HG02623 (cell line): ENCODE measurements around the gene C2orf68.
"Not testable (repeated sequence)": the region's sequence is repeated elsewhere in the genome, so short reads cannot be mapped to it uniquely, and the experiment has no call there.

Source experiments
- ATAC-seq: cut with Tn5 transposase; IDR thresholded peaks from one replicate; pipeline ENCODE4 v1.9.1; 2021; ENCODE audit warnings: moderate library complexity; ENCODE audit not compliant: unreplicated experiment

The C2orf68 gene

DNA sequence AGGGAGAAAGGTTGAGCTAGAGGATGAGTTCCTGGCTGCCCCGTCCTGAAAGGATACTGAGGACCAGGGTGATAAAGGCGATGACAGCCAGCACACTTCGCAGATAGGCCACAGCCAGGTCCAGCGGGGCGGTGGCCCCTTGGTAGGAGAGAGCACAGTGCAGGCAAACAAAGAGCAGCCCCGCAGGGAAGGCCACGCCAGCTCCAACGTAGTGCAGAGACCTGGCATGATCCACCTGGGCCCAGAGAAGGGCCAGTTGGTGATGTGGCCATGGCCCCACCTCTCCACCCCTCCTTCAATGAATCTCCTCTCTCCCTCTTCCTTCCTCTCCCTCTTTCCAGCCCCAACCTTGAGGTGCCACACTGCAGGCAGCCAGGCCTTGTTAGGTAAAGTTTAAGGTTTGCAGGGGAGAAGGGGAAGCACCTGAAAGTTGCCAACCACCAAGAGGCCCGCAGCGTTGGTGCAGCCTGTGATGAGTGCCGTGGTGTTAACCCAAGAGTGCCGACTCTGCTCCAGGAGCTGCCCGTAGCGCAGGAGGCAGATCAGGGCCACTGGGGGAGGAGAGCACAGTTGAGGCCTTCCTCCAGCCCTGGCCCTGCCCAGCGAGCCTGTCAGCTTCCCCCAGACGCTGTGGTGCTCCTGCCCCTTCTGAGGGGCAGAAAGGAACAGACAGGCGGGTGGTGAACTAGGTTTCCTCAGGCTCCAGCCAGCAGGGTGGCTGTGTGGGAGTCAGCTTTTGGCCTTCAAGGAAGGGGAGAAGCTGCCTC, 12.2 kb downstream of the C2orf68 start:
- ATAC-seq, result no peak

DNA sequence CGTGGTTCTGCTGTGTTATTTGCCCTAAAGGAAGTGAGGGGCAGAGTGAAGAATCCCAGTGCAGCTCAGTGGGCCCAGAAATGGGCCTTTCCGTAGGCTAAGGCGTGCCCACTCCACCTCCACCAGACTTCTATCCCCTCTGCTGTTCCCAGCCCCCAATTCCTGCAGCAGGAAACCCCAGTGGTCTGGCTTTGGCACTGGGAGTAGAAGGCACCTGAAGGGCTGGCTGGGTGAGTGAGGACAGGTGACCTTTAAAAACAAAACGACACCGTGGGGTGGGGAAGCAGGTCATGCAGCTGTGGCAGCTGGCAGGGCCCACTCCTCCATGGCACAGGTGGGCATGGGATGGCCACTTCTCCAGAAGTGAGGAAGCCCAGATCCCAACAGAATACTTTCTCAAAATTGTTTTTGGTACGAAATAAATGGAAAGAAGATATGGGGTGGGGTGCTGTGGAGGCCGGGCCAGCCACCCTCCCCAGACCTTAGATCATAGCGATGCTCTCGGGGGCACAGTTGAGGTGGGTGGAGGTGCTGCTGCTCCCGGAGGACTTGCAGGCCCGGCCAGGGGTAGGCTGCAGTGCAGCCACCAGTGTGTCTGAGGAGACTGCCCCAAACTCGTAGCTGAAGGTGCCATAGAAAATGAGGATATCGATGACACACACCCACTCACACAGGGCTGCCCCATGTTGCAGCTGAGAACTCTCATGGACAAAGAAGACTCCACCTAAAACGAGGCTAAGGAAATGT, 13.1 kb downstream of the C2orf68 start:
- no peak for ATAC-seq

DNA sequence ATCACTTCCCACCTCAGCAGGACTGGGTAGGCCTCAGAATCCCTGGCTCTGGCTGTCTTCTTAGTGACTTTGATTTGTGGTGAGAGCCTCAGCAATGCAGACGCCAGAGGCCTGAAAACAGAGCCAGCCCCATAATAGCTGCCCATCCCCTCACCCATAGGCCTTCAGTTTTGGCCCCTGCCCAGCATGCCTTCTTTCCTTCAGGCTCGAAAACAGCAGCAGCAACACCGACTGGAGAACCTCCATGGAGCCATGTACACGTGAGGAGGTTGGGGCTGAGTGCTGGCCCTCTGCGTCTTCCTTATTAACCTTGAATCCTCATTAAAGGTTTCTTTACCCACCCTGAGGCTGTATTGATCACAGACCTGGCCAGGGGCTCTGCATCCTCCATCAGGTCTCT, 14.6 kb downstream of the C2orf68 start:
- no peak for ATAC-seq

DNA sequence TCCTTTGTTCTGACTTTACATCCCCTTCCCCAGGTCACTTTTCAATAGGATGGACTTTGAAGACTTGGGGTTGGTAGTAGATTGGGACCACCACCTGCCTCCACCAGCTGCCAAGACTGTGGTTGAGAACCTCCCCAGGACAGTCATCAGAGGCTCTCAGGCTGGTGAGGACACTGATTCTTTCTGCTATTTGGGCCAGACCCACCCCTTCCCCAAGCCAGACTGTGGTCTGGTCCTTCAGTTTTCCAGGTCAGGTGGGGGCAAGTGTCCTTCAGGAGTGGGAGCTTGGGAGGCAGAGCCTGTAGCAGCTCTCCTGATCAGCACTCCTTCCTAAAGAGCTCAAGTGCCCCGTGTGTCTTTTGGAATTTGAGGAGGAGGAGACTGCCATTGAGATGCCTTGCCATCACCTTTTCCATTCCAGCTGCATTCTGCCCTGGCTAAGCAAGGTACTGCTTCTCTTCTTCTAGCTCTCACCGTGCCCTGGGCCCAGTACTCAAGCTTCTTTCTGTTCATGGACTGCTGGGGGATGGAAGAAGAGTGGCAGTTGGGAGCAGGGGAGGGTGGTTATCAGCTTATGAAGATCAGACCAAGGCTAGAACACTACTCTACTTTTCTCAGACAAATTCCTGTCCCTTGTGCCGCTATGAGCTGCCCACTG, 15.3 kb downstream of the C2orf68 start:
- ATAC-seq, result no peak

DNA sequence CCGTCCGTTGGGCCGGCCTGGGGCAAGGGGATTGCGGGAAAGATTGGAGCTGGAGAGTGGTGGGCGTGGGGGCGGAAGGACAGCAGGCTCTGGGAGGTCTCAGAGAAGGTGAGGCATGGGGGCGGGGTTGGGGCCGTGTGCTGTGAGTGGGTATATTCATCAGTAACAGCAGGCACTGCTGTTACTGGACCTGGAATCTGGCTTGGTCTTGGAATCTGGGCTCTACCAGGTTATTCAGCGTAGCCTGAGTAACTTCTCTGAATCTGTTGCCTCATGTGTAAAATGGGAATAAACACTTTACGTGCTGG, 15.9 kb downstream of the C2orf68 start:
- ATAC-seq, result no peak

DNA sequence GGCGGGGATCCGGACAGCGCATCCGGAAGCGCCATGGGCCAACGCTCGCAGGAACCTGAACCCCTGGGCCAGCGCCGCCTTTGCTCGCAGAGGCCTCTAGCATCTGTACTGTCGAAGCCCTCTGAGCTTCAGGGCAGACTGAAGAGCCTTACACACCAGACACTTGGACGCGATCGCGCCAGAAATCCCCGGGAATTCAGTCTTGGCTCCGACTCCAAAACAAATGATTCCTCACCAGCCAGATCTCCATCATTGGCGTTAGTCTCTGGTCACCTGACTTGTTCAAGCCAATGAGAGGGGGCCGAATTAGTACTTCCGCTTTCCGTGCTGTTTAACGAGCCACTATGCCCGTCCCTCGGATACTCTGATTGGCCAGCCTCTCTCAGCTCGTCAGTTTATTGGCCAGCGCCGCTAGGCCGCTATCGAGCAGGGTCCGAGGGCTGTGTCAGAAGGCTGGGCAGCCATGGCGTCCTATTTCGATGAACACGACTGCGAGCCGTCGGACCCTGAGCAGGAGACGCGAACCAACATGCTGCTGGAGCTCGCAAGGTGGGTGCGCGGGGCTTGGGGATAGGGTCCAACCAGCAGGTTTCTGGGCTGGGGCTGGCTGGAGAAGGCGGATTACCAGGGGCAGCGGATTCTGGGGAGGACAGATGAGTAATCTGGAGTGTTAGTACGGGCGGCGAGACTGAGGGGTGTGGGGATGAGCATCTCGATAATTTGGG, 16.4 kb downstream of the C2orf68 start, which contains the start of gene RNF181:
Gene RNF181 (plus strand): TSS at position 445 of the 725 bp plus-strand sequence. CDS start 19 bp downstream, at position 464.
- ATAC-seq, result peak; percentile 98

DNA sequence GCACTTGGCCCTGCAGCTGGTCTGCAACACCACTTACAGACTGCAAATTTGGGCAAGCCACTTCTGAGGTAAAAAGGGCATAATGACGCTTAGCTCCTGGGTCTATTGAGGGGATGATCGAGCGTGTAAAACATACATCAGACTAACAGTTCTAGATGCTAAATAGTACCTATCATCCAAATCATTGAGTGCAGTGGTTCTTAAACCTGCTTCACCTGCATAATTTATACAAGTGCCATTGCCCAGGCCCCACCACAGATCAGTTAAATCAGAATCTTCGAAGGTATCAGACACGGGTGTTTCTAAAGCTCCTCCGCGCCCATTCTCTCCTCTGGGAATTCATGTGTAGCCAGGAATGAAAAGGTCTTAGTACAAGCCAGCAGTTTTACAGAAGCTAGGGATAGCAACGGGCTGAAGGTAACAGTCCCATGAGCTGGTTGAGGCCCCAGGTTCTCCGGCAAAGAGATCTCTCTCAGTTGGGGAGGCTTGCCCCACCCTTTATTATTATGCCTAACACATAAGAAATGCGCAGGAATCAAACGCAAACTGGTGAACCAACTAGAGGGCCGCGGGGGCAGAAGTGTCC, 17.1 kb downstream of the C2orf68 start:
- ATAC-seq, result no peak

DNA sequence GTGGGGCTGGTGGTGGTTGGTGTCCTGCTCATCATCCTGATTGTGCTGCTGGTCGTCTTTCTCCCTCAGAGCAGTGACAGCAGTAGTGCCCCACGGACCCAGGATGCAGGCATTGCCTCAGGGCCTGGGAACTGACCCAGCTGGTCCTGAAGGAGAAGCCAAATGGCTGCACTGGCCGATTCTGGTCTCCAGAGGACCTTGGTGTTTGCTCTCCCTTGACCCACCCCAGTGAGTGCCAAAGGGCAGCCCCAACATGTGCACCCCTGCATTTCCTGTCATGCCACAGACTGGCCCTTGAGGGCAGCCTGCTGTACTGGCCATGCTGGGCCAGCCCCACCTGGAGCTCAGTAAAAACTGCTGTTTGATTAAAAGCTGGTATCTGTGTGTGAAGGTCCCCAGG, 18.8 kb downstream of the C2orf68 start:
- no peak for ATAC-seq

DNA sequence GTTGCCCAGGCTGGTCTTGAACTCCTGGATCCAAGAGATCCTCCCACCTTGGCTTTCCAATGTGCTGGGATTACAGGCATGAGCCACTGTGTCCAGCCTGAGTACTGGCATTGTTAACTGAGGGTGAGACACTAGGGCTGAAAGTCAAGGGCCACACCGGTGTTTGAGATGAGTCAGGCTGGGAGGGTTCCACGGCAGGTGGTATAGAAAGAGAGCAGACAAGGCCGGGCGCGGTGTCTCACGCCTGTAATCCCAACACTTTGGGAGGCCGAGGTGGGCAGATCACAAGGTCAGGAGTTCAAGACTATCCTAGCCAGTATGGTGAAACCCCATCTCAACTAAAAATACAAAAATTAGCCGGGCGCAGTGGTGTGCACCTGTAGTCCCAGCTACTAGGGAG, 19.6 kb downstream of the C2orf68 start:
- ATAC-seq, result not testable (repeated sequence)

DNA sequence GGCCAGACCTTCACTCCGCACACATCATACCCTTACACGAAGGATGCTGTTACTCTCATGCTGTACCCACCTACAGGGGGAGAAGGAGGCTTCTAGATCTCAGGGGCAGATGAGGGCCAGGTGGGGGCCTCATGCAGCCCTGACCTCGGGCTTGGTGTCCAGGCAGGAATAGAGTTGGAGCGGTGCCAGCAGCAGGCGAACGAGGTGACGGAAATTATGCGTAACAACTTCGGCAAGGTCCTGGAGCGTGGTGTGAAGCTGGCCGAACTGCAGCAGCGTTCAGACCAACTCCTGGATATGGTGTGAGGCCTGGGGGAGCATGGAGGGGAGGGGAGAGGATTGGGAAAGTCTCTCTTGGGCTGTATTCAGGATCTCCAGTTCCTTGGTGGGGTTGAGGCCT, 20.3 kb downstream of the C2orf68 start:
- ATAC-seq, result no peak

DNA sequence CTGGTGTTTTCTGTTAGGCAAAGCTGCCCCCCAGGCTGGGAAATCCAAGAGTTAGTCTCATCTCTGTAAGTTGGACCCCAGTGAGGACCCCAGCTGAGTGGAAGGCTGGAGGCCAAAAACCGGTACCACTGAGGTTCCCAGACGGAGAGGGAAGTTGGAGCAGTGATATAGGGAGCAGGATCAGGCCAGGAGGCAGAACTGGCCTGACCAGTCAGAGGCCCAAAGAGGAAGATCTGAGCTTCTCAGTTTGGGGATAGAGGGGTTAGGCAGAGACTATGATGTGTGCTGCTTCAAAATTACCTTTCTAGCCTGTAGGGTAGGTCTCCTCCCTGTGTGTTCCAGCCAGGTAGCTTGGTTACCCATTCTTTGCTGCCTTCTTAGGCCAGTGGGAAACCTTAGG, 20.9 kb downstream of the C2orf68 start:
- no peak for ATAC-seq

DNA sequence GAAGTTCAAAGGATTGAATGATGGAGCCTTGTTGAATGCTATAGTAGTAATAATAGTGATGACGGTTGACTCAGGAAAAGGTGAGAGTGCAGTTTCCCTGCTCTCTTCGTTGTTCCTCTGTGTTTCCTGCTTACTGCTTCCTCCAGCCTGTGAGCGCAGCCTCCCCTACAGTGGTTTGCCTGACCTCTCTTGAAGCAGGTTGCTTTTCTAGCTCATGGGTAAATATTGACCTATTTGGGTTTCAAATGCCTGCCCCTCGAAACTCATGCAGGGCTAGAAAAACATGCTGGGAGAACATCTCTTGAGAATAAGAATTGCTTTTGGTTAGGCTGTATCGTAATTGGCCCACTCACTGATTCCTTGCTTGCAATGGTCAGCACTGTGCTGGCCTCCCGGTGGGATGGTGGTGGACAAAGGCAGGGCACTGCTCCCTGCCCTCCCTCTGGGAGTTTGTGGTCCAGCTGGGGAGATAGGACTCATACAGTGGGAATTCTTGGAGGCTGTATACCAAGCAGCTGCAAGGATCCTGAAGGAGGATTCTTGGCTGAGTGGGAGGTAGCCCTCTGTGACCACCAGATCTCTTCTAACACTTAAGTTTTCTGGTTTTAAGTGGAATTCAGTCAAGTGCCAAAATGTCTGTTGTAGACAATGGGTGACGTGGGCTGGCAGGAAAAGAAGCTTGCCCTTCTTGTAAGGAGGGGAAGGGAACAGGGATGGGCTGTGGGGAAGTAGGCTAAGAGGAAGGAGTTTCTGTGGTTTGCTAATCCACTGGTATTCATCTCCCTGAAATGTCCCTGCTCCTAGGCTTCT, 21.7 kb downstream of the C2orf68 start:
- no peak for ATAC-seq

DNA sequence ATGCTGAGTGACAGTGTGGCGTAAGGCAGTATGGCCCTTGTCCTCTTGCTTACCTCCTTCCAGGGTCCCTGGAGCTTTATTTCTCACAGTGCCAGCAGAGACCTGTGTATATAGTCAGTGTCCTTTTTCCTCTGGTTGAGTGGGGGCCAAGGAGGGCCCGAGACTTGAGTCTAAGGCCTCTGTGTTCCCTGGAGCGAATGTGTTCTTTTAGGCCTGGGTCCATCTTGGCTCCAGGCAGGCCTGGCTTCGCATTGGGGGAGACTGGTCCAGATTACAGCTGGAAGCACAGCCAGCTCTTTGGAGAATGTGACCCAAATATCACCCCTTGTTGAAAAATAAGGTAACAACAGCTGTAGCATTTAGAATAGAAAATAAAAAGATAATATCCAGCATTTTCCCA, 22.7 kb downstream of the C2orf68 start:
- ATAC-seq, result no peak

DNA sequence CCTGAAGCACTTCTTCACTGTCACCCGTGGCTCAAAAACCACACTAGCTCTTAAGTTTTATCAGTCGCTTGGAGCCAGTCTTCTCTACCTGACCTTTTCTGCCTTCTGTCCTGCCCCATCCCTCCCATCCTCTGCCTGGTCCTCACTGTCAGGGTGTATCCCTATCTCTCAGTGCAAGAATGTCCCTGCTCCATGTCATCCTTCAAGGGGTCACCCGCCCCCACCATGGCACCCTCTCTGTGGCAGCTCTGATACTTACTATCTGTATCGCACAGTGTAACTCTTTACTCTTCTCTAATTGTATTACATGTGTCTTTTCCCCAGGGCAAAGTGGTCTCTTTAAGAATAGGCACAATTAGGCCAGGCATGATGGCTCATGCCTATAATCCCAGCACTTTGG, 23.2 kb downstream of the C2orf68 start:
- no peak for ATAC-seq

DNA sequence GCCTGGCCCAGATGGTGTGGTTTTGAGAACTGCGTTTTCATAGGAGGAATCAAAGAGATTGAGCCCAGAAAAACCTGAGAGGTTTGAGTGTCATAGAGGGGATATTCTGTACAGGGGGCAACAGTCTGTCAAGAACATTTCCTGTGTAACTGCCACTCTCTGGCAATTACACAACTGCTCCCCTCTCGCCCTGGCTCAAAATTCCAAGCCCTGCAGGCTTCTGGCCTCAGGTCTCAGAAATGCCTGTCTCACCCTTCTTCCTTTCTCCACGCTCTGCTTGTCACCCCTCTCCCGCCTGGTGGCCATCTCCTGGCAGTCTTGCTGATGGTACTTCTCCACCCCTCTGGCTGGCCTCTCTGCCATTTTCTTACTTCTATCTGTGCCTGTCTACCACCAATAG, 23.6 kb downstream of the C2orf68 start:
- no peak for ATAC-seq

DNA sequence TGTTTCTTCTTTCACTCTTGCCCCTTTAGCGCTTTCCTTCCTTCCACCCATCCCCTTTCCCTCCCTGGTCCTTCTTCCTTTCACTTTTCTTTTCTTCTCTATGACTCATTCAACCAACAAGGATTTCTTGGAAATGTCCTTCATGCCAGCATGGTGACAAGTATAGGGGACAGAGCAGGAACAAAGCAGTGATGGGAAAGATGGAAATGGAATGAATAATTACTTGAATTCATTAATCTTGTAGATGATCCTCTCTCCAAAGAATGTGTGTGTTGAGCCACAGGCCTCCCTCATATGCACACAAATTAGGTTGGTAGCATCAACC, 26.1 kb downstream of the C2orf68 start:
- ATAC-seq, result no peak

DNA sequence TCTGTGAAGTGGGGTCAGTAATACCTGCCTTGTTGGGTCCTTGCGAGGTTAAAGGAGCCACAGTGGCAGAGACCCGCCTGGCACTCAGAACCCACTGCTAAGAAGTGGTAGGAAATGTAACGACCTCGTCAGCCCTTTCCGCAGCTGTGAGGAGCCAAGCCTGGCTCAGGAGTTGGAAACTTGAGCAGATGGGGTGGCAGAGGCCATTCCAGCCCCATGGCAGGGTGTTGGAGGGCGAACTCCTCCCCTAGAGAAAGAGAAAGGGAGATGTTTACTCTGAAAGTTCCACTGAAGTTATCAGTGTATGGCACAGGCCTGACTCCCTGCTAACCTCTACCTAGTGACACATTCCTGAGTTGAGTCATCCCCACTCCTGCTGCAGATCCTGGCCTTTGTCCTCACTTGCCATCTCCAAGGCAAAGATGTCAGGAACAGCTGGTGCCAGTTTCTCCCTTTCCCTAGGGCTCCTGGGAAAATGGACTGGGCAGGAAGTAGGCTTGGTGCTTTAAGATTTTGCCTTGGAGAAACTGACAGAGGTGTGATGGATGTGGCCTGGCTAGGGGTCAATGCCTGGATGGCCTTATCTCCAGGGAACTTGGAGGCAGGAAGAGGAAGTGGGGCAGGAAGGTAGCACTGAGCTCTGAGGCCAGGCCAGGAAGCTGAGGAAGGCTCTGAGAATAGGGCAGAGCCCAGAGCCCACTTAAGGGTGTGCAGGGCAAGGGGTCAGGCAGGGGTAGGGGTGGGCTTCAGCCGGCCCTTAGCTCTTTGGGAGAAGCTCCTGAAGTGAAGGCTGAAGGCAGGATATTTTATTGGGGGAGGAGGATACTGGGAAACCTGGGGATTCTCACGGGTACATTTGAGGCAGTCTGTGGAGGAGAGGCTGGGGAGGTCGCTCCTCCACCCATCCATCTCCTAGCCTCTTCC, 26.7 kb downstream of the C2orf68 start:
- ATAC-seq, result peak; percentile 45

DNA sequence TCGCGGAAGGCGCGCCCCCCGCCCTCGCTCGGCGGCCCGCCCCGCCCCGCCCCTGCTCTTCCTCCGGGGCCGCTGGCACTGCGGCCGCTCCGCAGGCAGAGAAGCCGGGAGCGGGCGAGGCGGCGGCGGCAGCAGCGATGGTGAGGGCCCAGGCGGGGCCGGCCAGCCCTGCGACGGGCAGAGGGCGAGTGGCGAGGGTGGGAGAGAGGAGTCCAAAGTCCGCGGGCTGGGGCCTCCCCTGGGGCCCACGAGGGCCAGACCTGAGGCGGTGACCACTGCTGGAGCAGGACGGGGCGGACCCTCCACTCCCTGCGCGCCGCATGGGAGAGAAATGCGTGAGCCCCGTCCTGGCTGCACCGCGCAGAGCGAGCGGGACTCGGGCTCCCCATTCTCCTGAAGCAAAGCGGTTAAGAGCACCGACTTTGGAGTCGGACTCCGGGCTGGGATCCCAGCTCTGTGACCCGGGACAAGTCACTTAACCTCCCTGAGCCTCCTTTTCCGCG, 27.5 kb downstream of the C2orf68 start, which contains the start of gene VAMP5:
Gene VAMP5 (plus strand): TSS at position 78 of the 503 bp plus-strand sequence. CDS start 60 bp downstream, at position 138.
- peak; percentile 29 for ATAC-seq
